Neural progenitor cell (in vitro differentiated cells): ENCODE results near the gene RNF144A. TPM values are rescaled to one million over a fixed set of nuclear protein-coding genes. Genes with fewer than 3 reads are reported as not detected.

Source experiments
- DNase-seq: peaks from one replicate; pipeline ENCODE4 v3.0.0-alpha.2; 2016; ENCODE audit warnings: low spot score
- H2AFZ ChIP-seq: fragments of 200-600 bp; sonication (generic); replicated peaks from 2 replicates; pipeline ENCODE4 v1.6.1; 2016; ENCODE audit warnings: antibody characterized with exemption
- H3F3A ChIP-seq: fragments of 200-600 bp; sonication (generic); 2 replicates; pipeline ENCODE4 v1.6.1; 2016; ENCODE audit warnings: antibody characterized with exemption, low read depth
- H3K27ac ChIP-seq: fragments of 200-600 bp; sonication (generic); 2 replicates; pipeline ENCODE4 v1.5.1; 2016; ENCODE audit warnings: mild to moderate bottlenecking
- H3K27me3 ChIP-seq: fragments of 200-600 bp; sonication (generic); 2 replicates; pipeline ENCODE4 v1.6.1; 2016; ENCODE audit warnings: mild to moderate bottlenecking, moderate library complexity
- H3K36me3 ChIP-seq: fragments of 200-600 bp; sonication (generic); 2 replicates; pipeline ENCODE4 v1.5.1; 2016
- H3K4me1 ChIP-seq: fragments of 200-600 bp; sonication (generic); 2 replicates; pipeline ENCODE4 v1.6.1; 2016; ENCODE audit warnings: mixed run types
- H3K4me2 ChIP-seq: fragments of 200-600 bp; sonication (generic); 2 replicates; pipeline ENCODE4 v1.6.1; 2016
- H3K4me3 ChIP-seq: fragments of 200-600 bp; sonication (generic); 2 replicates; pipeline ENCODE4 v1.5.1; 2016
- H3K79me2 ChIP-seq: fragments of 200-600 bp; sonication (generic); 2 replicates; pipeline ENCODE4 v1.6.1; 2016; ENCODE audit warnings: low read depth
- H3K9ac ChIP-seq: fragments of 200-600 bp; sonication (generic); 2 replicates; pipeline ENCODE4 v1.6.1; 2016
- H3K9me3 ChIP-seq: fragments of 200-600 bp; sonication (generic); 2 replicates; pipeline ENCODE4 v1.5.1; 2016; ENCODE audit warnings: low read depth
- H4K20me1 ChIP-seq: fragments of 200-600 bp; sonication (generic); 2 replicates; pipeline ENCODE4 v1.6.1; 2016; ENCODE audit warnings: low read depth
- H3K27ac Mint-ChIP-seq: 3 replicates; pipeline ENCODE4 v1.8.0; 2021; ENCODE audit warnings: mixed read lengths
- H3K27me3 Mint-ChIP-seq: 2 replicates; pipeline ENCODE4 v1.8.0; 2022; ENCODE audit warnings: low read depth, mild to moderate bottlenecking, inconsistent platforms, moderate library complexity, mixed read lengths; ENCODE audit not compliant: insufficient read depth
- H3K36me3 Mint-ChIP-seq: 3 replicates; pipeline ENCODE4 v1.8.0; 2021; ENCODE audit warnings: mixed read lengths
- H3K4me1 Mint-ChIP-seq: 3 replicates; pipeline ENCODE4 v1.8.0; 2021; ENCODE audit warnings: mixed read lengths
- H3K4me3 Mint-ChIP-seq: 3 replicates; pipeline ENCODE4 v1.8.0; 2021; ENCODE audit warnings: mild to moderate bottlenecking, moderate library complexity, mixed read lengths
- H3K9me3 Mint-ChIP-seq: 3 replicates; pipeline ENCODE4 v1.8.0; 2020; ENCODE audit warnings: mixed read lengths
- CTCF ChIP-seq: fragments of 200-600 bp; sonication (generic); IDR thresholded peaks from 2 replicates; pipeline ENCODE4 v1.5.1; 2017; ENCODE audit warnings: antibody characterized with exemption, mild to moderate bottlenecking
- EZH2 ChIP-seq: fragments of 200-600 bp; sonication (generic); IDR thresholded peaks from 2 replicates; pipeline ENCODE4 v1.6.1; 2017; ENCODE audit warnings: antibody characterized with exemption, mild to moderate bottlenecking, moderate library complexity
- EZH2phosphoT487 ChIP-seq: fragments of 200-600 bp; sonication (generic); IDR thresholded peaks from 2 replicates; pipeline ENCODE4 v1.6.1; 2017; ENCODE audit warnings: antibody characterized with exemption
- total RNA-seq: library from RNA; depleted of rRNA; stranded (reverse); fragments of >200 nt; gene quantifications from 2 replicates; pipeline ENCODE4 v1.2.3, GENCODE V29; 2015; ENCODE audit warnings: low replicate concordance

Gene RNF144A
- total RNA-seq, 1 donor from 2014 or later, result 32.0 TPM

GRCh38 chr2:7018767-7019166, 101.6 kb downstream of the RNF144A start:
- no peaks in the 10 kb centered on the region for H3K79me2 ChIP-seq
- H3K27ac ChIP-seq, result no peak overlapping the region
- H3K9ac ChIP-seq, result no peak overlapping the region
- Mint-ChIP-seq H3K4me1 (peaks cover 61% of the 10 kb centered on the region), H3K27ac (peak overlapping the region; percentile 92), H3K27me3 (peaks cover 2% of the 10 kb centered on the region), H3K4me3 (no peak overlapping the region), H3K36me3 (peaks cover 33% of the 10 kb centered on the region), H3K9me3 (no peaks in the 10 kb centered on the region)
- H3K27me3 ChIP-seq, result no peaks in the 10 kb centered on the region
- H3F3A ChIP-seq, result no peaks in the 10 kb centered on the region
- H3K4me2 ChIP-seq, result no peak overlapping the region
- no peak for DNase-seq
- H3K4me1 ChIP-seq, result peaks cover 11% of the 10 kb centered on the region
- no peak overlapping the region for H3K4me3 ChIP-seq
- H3K9me3 ChIP-seq, result no peaks in the 10 kb centered on the region
- H2AFZ ChIP-seq, result no peak overlapping the region
- H4K20me1 ChIP-seq, result peaks cover 6% of the 10 kb centered on the region
- no peak for TF ChIP-seq EZH2phosphoT487
- no peak for TF ChIP-seq CTCF
- no peak for TF ChIP-seq EZH2
- H3K36me3 ChIP-seq, result no peaks in the 10 kb centered on the region

- no peaks in the 10 kb centered on the region for H3K79me2 ChIP-seq
- peak overlapping the region; percentile 66 for H3K27ac Mint-ChIP-seq
- H3K36me3 Mint-ChIP-seq, result peaks cover 34% of the 10 kb centered on the region
- no peaks in the 10 kb centered on the region for H3K9me3 Mint-ChIP-seq
- no peak for TF ChIP-seq CTCF
- TF ChIP-seq EZH2, result no peak
- TF ChIP-seq EZH2phosphoT487, result no peak
- H3K4me3 ChIP-seq, result no peak overlapping the region
- H3K27ac ChIP-seq, result no peak overlapping the region
- no peaks in the 10 kb centered on the region for H3F3A ChIP-seq
- H2AFZ ChIP-seq, result no peak overlapping the region
- no peaks in the 10 kb centered on the region for H3K36me3 ChIP-seq
- H3K4me1 ChIP-seq, result peaks cover 11% of the 10 kb centered on the region
- no peak overlapping the region for H3K9ac ChIP-seq
- H3K27me3 ChIP-seq, result no peaks in the 10 kb centered on the region
- H3K27me3 Mint-ChIP-seq, result peaks cover 2% of the 10 kb centered on the region
- DNase-seq, result no peak
- H3K9me3 ChIP-seq, result no peaks in the 10 kb centered on the region
- H4K20me1 ChIP-seq, result peaks cover 6% of the 10 kb centered on the region
- H3K4me3 Mint-ChIP-seq, result no peak overlapping the region
- peaks cover 57% of the 10 kb centered on the region for H3K4me1 Mint-ChIP-seq
- H3K4me2 ChIP-seq, result no peak overlapping the region
Observed at GRCh38 chr2:7019191-7019590, 102.0 kb downstream of the RNF144A start.

- H3K9me3 Mint-ChIP-seq, result no peaks in the 10 kb centered on the region
- Histone ChIP-seq H3K27ac (no peak overlapping the region), H3K79me2 (no peaks in the 10 kb centered on the region), H3K4me1 (peaks cover 11% of the 10 kb centered on the region), H3K9me3 (no peaks in the 10 kb centered on the region), H4K20me1 (peaks cover 6% of the 10 kb centered on the region), H2AFZ (no peak overlapping the region), H3K27me3 (no peaks in the 10 kb centered on the region), H3K36me3 (no peaks in the 10 kb centered on the region), H3K4me2 (no peak overlapping the region), H3K4me3 (no peak overlapping the region), H3F3A (no peaks in the 10 kb centered on the region), H3K9ac (no peak overlapping the region)
- H3K36me3 Mint-ChIP-seq, result peaks cover 39% of the 10 kb centered on the region
- no peak for DNase-seq
- no peak overlapping the region for H3K4me3 Mint-ChIP-seq
- peak overlapping the region; percentile 66 for H3K27ac Mint-ChIP-seq
- peaks cover 48% of the 10 kb centered on the region for H3K4me1 Mint-ChIP-seq
- peaks cover 2% of the 10 kb centered on the region for H3K27me3 Mint-ChIP-seq
- TF ChIP-seq EZH2 (no peak), EZH2phosphoT487 (no peak), CTCF (no peak)
Observed at GRCh38 chr2:7020059-7020458, 102.8 kb downstream of the RNF144A start.
